ENCODE measurements around the gene CDC42BPB. TPM values are rescaled to one million over a fixed set of nuclear protein-coding genes. Genes with fewer than 3 reads are reported as not detected.

Gene CDC42BPB
- total RNA-seq, 2 experiments from 2014 or later = 0.35 to 0.56 TPM

- Mint-ChIP-seq H3K36me3 (no peaks in the 10 kb centered on the region), H3K27me3 (peaks cover 28% of the 10 kb centered on the region), H3K9me3 (ENCODE audit: low read depth) (no peaks in the 10 kb centered on the region), H3K4me1 (peaks cover 4% of the 10 kb centered on the region), H3K4me3 (no peak overlapping the region), H3K27ac (no peak overlapping the region)
- no peak for DNase-seq
- CTCF ChIA-PET = no interaction called here
- ATAC-seq = no peak
Measured at GRCh38 chr14:103021684-103022001, 35.7 kb downstream of the CDC42BPB start.

DNA sequence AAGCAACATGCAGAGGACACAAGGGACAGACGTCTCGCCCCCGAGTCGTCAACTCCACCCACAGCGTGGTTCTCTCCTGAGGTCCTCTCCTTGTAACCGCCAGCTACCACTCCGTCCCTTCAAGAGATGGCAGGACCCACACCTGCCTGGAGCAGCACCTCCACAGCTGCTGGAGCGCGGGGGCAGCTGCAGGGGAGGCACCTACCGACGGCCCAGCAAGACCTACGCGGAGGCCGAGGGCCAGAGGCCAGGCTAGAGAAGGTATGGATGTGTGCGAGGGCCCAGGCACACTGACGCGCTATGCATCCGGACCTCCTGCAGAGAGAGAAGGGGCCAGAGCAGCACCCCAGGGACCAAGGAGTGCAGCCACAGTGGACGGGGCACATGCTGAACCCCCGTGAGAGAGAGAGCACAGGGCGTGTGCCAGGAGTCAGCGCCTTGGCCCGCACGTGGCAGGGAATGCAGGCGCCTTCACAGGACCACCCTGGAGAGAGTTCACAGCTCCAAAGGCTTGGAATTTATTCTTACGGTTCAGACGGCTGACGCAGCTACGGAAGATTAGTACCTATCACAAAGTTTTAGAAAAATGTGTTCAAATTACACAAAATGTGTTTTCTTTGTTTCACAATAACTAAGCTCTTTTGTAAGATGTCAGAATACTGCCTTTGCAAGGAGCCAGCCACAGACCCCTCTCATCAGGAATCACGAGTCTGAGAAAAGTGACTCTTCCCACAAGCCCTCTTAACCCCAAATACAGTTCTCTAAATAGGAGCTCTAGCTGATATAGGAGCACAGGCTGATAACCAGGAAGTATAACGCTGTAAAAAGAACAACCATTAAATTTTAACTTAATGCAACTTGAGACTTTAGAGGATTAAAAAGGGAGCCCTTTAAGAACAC is 36.8 kb downstream of the CDC42BPB start:
- no peaks in the 10 kb centered on the region for H3K9me3 Mint-ChIP-seq (ENCODE audit: low read depth)
- peaks cover 23% of the 10 kb centered on the region for H3K27me3 Mint-ChIP-seq
- CTCF ChIA-PET = interaction anchor here (1.1 kb wide), 1 partner anchor 13 kb away, joined by 3 read pairs; no protein-coding TSS in a partner anchor

DNA sequence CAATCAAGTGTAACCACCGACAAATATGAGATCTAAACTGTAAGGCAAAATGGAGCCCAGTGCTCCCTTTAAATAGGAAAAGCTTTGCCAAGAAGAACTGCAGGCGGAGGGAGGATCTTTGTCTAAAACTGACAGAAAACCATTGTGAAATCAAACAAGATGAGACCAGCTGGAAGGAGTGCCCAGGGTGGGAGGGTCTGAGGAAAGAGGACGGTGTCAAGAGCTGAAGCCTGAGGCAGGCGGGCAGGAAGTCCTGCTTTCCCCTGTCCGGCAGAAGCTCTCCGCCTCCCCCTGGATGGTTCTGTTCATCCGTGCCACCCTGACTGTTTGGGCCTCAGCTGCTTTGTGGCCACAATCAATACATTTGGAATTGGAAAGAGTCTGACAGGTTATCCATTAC is 37.5 kb downstream of the CDC42BPB start:
- no peak overlapping the region for H3K27ac Mint-ChIP-seq
- DNase-seq (no peak), ATAC-seq (no peak)
- no peak overlapping the region for H3K4me3 Mint-ChIP-seq
- peaks cover 19% of the 10 kb centered on the region for H3K27me3 Mint-ChIP-seq
- H3K36me3 Mint-ChIP-seq = no peaks in the 10 kb centered on the region
- H3K4me1 Mint-ChIP-seq = peaks cover 6% of the 10 kb centered on the region
- CTCF ChIA-PET = interaction anchor here (1.1 kb wide), 1 partner anchor 14 kb away, joined by 3 read pairs; no protein-coding TSS in a partner anchor
- H3K9me3 Mint-ChIP-seq (ENCODE audit: low read depth) = no peaks in the 10 kb centered on the region

More for the DNA sequence above, 36.8 kb downstream of the CDC42BPB start:
- H3K36me3 Mint-ChIP-seq = no peaks in the 10 kb centered on the region
- DNase-seq = no peak
- no peak for ATAC-seq
- peaks cover 4% of the 10 kb centered on the region for H3K4me1 Mint-ChIP-seq
- no peak overlapping the region for H3K27ac Mint-ChIP-seq
- H3K4me3 Mint-ChIP-seq = no peak overlapping the region

- H3K4me1 Mint-ChIP-seq = peaks cover 11% of the 10 kb centered on the region
- no peaks in the 10 kb centered on the region for H3K9me3 Mint-ChIP-seq (ENCODE audit: low read depth)
- no peak for ATAC-seq
- CTCF ChIA-PET = no interaction called here
- DNase-seq = no peak
- H3K36me3 Mint-ChIP-seq = no peaks in the 10 kb centered on the region
- peaks cover 20% of the 10 kb centered on the region for H3K27me3 Mint-ChIP-seq
- H3K4me3 Mint-ChIP-seq = no peak overlapping the region
- no peak overlapping the region for H3K27ac Mint-ChIP-seq
Measured at GRCh38 chr14:103019236-103019635, 38.1 kb downstream of the CDC42BPB start.

GRCh38 chr14:103016594-103016993 is 40.8 kb downstream of the CDC42BPB start:
- H3K27ac Mint-ChIP-seq = no peak overlapping the region
- H3K27me3 Mint-ChIP-seq = peaks cover 9% of the 10 kb centered on the region
- no peak for ATAC-seq
- no peaks in the 10 kb centered on the region for H3K36me3 Mint-ChIP-seq
- CTCF ChIA-PET = no interaction called here
- no peaks in the 10 kb centered on the region for H3K9me3 Mint-ChIP-seq (ENCODE audit: low read depth)
- H3K4me3 Mint-ChIP-seq = no peak overlapping the region
- H3K4me1 Mint-ChIP-seq = peaks cover 9% of the 10 kb centered on the region
- no peak for DNase-seq

GRCh38 chr14:103016071-103016470 is 41.3 kb downstream of the CDC42BPB start:
- H3K9me3 Mint-ChIP-seq (ENCODE audit: low read depth) = no peaks in the 10 kb centered on the region
- CTCF ChIA-PET = interaction anchor here (0.6 kb wide), 1 partner anchor 16 kb away, joined by 3 read pairs; no protein-coding TSS in a partner anchor
- DNase-seq = no peak

GRCh38 chr14:103015426-103015825 is 41.9 kb downstream of the CDC42BPB start:
- Mint-ChIP-seq H3K4me3 (no peak overlapping the region), H3K36me3 (no peaks in the 10 kb centered on the region), H3K27me3 (peaks cover 7% of the 10 kb centered on the region), H3K27ac (no peak overlapping the region), H3K4me1 (peaks cover 7% of the 10 kb centered on the region), H3K9me3 (ENCODE audit: low read depth) (no peaks in the 10 kb centered on the region)
- CTCF ChIA-PET = interaction anchor here (0.6 kb wide), 1 partner anchor 17 kb away, joined by 3 read pairs; no protein-coding TSS in a partner anchor
- ATAC-seq (no peak), DNase-seq (no peak)

More at GRCh38 chr14:103016071-103016470, 41.3 kb downstream of the CDC42BPB start:
- H3K4me1 Mint-ChIP-seq = peaks cover 7% of the 10 kb centered on the region
- H3K36me3 Mint-ChIP-seq = no peaks in the 10 kb centered on the region
- peaks cover 7% of the 10 kb centered on the region for H3K27me3 Mint-ChIP-seq
- ATAC-seq = no peak
- no peak overlapping the region for H3K4me3 Mint-ChIP-seq
- no peak overlapping the region for H3K27ac Mint-ChIP-seq

- CTCF ChIA-PET = no interaction called here
- DNase-seq = no peak
- no peak overlapping the region for H3K27ac Mint-ChIP-seq
- peaks cover 6% of the 10 kb centered on the region for H3K27me3 Mint-ChIP-seq
- H3K4me3 Mint-ChIP-seq = no peak overlapping the region
- H3K4me1 Mint-ChIP-seq = peaks cover 7% of the 10 kb centered on the region
- H3K9me3 Mint-ChIP-seq (ENCODE audit: low read depth) = no peaks in the 10 kb centered on the region
- ATAC-seq = no peak
- no peaks in the 10 kb centered on the region for H3K36me3 Mint-ChIP-seq
Measured at GRCh38 chr14:103014466-103015228, 42.7 kb downstream of the CDC42BPB start.

- Mint-ChIP-seq H3K9me3 (ENCODE audit: low read depth) (no peaks in the 10 kb centered on the region), H3K36me3 (no peaks in the 10 kb centered on the region), H3K27me3 (peaks cover 4% of the 10 kb centered on the region), H3K27ac (no peak overlapping the region), H3K4me3 (no peak overlapping the region), H3K4me1 (peaks cover 7% of the 10 kb centered on the region)
- CTCF ChIA-PET = no interaction called here
- DNase-seq = no peak
- ATAC-seq = no peak
Measured at GRCh38 chr14:103013028-103013427, 44.3 kb downstream of the CDC42BPB start.

GRCh38 chr14:103009559-103009958 is 47.8 kb downstream of the CDC42BPB start:
- H3K4me3 Mint-ChIP-seq = no peak overlapping the region
- peaks cover 2% of the 10 kb centered on the region for H3K4me1 Mint-ChIP-seq
- H3K27me3 Mint-ChIP-seq = peaks cover 1% of the 10 kb centered on the region
- ATAC-seq = no peak
- CTCF ChIA-PET = no interaction called here
- no peaks in the 10 kb centered on the region for H3K36me3 Mint-ChIP-seq
- no peaks in the 10 kb centered on the region for H3K9me3 Mint-ChIP-seq (ENCODE audit: low read depth)
- H3K27ac Mint-ChIP-seq = no peak overlapping the region
- DNase-seq = no peak

GRCh38 chr14:103008768-103009357 is 48.5 kb downstream of the CDC42BPB start:
- CTCF ChIA-PET = no interaction called here
- no peak for ATAC-seq

GRCh38 chr14:103008126-103008525 is 49.2 kb downstream of the CDC42BPB start:
- DNase-seq (no peak), ATAC-seq (no peak)
- Mint-ChIP-seq H3K4me3 (no peak overlapping the region), H3K4me1 (no peaks in the 10 kb centered on the region), H3K27ac (no peak overlapping the region), H3K9me3 (ENCODE audit: low read depth) (no peaks in the 10 kb centered on the region), H3K36me3 (no peaks in the 10 kb centered on the region), H3K27me3 (no peaks in the 10 kb centered on the region)
- CTCF ChIA-PET = no interaction called here

More at GRCh38 chr14:103008768-103009357, 48.5 kb downstream of the CDC42BPB start:
- Mint-ChIP-seq H3K36me3 (no peaks in the 10 kb centered on the region), H3K27me3 (no peaks in the 10 kb centered on the region), H3K9me3 (ENCODE audit: low read depth) (no peaks in the 10 kb centered on the region), H3K27ac (no peak overlapping the region), H3K4me1 (no peaks in the 10 kb centered on the region), H3K4me3 (no peak overlapping the region)
- DNase-seq = no peak

DNA sequence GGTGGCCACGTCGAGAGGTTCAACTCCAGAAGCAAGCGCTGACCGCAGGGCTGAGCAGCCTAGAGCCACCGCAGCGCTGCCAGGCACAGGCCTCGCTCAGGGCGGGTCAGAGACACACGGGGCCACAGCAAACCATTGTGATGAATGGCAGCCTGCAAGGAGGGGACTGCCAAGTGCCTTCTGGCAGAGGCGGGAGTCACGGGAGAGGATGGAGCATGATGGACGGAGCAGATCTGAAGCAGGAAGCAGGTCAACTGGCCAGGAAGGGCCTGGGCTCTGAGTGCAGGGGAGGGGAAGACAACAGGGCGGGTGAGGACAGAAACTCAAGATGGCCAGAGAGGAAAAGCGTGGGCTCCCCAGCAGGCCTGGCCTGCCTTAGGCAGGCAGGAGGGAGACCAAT is 49.8 kb downstream of the CDC42BPB start:
- Mint-ChIP-seq H3K4me1 (no peaks in the 10 kb centered on the region), H3K27ac (no peak overlapping the region), H3K27me3 (no peaks in the 10 kb centered on the region), H3K9me3 (ENCODE audit: low read depth) (no peaks in the 10 kb centered on the region), H3K4me3 (no peak overlapping the region), H3K36me3 (no peaks in the 10 kb centered on the region)
- ATAC-seq (no peak), DNase-seq (no peak)
- CTCF ChIA-PET = no interaction called here

All from activated CD8-positive, alpha-beta memory T cell treated with anti-CD3 and anti-CD28 coated beads, Interleukin-2, amount 10 ng/mL, durations not matched to agents 7 days and 5 days (primary cell).